COLO668 (cell line): ENCODE measurements around the gene THAP11.

Experiments used
- DNase-seq: peaks from one replicate; lab custom pipeline; 2025; ENCODE audit not compliant: unreplicated experiment; lab: John Stamatoyannopoulos, UW

THAP11 gene

DNA sequence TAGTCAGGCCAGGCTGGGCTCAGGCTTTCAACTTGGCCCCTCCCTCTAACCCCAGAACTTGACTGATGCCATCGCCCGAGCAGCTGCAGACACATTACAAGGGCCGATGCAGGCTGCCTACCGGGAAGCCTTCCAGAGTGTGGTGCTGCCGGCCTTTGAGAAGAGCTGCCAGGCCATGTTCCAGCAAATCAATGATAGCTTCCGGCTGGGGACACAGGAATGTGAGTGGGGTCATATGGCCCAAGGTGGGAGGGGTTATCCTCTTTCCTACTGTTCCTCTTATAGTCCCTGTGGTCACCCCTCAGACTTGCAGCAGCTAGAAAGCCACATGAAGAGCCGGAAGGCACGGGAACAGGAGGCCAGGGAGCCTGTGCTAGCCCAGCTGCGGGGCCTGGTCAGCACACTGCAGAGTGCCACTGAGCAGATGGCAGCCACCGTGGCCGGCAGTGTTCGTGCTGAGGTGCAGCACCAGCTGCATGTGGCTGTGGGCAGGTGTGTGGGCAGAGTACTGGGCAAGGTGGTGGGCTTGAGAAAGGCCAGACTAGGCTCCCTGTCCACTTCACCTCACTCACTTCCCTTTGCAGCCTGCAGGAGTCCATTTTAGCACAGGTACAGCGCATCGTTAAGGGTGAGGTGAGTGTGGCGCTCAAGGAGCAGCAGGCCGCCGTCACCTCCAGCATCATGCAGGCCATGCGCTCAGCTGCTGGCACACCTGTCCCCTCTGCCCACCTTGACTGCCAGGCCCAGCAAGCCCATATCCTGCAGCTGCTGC lies 40.4 kb downstream of the THAP11 start:
- no peak for DNase-seq

DNA sequence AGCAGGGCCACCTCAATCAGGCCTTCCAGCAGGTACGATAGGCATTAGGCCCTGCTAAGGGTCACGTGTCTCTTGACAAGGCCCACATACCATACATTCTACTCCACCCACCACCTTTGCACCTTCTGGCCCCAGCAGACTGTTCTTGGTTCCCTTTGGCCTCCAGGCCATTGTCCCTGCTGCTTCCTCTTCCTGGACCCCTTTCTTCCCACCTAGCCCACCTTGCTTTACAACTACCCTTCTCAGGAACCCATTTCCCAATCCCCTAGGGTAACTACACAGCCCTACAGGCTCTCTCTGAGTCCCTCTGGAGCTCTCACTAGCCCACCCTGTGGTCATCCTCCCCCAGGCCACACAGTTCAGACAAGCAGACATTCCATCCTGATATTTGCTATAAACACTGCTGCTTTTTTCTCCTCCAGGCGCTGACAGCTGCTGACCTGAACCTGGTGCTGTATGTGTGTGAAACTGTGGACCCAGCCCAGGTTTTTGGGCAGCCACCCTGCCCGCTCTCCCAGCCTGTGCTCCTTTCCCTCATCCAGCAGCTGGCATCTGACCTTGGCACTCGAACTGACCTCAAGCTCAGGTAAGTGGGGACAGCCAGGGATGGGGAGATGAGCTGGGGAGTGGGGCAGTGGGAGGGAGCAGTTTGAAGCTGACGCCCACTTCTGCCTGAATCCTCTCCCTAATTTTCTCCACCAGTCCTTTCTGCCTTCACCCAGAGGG lies 41.2 kb downstream of the THAP11 start:
- no peak for DNase-seq

DNA sequence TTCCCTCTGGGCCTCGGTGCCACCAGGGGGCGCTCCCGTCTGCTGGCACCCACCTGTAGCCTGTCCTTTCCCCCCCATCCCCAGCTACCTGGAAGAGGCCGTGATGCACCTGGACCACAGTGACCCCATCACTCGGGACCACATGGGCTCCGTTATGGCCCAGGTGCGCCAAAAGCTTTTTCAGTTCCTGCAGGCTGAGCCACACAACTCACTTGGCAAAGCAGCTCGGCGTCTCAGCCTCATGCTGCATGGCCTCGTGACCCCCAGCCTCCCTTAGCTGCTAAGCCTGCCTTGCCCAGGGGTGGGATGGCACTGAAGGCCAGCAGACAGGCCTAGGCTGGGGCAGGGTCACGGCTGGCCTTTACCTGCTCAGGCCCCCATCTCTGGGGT lies 41.7 kb downstream of the THAP11 start:
- peak; percentile 71 for DNase-seq

GRCh38 chr16:67884684-67885083 lies 42.6 kb downstream of the THAP11 start, which contains the start of gene NRN1L:
NRN1L (plus strand) TSS chr16:67884885; CDS start chr16:67884904, 19 bp downstream.
- DNase-seq = no peak

DNA sequence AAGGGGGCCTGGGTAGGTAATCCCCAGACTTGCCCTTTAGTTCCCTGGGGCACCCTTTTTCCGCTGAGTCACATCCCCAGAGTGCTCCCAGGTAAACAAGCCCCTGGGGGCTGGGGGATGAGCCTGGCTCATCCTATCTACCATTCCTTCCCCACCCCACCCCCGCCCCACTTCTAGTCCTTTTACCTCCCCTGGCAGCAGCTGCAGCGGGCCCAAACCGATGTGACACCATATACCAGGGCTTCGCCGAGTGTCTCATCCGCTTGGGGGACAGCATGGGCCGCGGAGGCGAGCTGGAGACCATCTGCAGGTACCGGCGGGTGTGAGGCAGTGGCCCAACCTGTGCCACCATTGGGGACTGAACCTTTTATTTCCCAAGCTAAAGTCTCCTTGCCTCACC lies 43.4 kb downstream of the THAP11 start:
- no peak for DNase-seq

DNA sequence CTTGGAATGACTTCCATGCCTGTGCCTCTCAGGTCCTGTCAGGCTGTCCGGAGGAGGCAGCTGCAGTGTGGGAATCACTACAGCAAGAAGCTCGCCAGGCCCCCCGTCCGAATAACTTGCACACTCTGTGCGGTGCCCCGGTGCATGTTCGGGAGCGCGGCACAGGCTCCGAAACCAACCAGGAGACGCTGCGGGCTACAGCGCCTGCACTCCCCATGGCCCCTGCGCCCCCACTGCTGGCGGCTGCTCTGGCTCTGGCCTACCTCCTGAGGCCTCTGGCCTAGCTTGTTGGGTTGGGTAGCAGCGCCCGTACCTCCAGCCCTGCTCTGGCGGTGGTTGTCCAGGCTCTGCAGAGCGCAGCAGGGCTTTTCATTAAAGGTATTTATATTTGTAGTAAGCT lies 43.9 kb downstream of the THAP11 start:
- DNase-seq = no peak

GRCh38 chr16:67886387-67886786 lies 44.3 kb downstream of the THAP11 start:
- DNase-seq = no peak

GRCh38 chr16:67888331-67888730 lies 46.2 kb downstream of the THAP11 start:
- DNase-seq = no peak

GRCh38 chr16:67892375-67892774 lies 50.3 kb downstream of the THAP11 start:
- no peak for DNase-seq

GRCh38 chr16:67892899-67893742 lies 51.0 kb downstream of the THAP11 start, which contains the start of gene PSKH1:
PSKH1 (plus strand) TSS chr16:67893254; CDS start chr16:67908750, 15,496 bp downstream.
- peak; percentile 96 for DNase-seq
